GM20000 (cell line): Measurements from ENCODE around the gene RPL31.

Experiments used
- DNase-seq: peaks from one replicate; pipeline ENCODE4 v3.0.0; 2012; ENCODE audit warnings: low spot score
- CTCF ChIP-seq: IDR thresholded peaks from 2 replicates; pipeline ENCODE4 v1.5.1; 2012; ENCODE audit warnings: mild to moderate bottlenecking, control low read depth; ENCODE audit errors: extremely low read depth, missing control alignments

The RPL31 gene

GRCh38 chr2:101017371-101017770 is 15.3 kb downstream of the RPL31 start:
- TF ChIP-seq CTCF, result no peak

GRCh38 chr2:101018934-101019333 is 16.8 kb downstream of the RPL31 start:
- no peak for DNase-seq
- no peak for TF ChIP-seq CTCF

More at GRCh38 chr2:101017371-101017770, 15.3 kb downstream of the RPL31 start:
- DNase-seq, result no peak

GRCh38 chr2:101022221-101022620 is 20.1 kb downstream of the RPL31 start:
- TF ChIP-seq CTCF, result no peak
- DNase-seq, result no peak

GRCh38 chr2:101023327-101024107 is 21.4 kb downstream of the RPL31 start:
- no peak for TF ChIP-seq CTCF
- DNase-seq, result no peak

GRCh38 chr2:101025561-101025960 is 23.5 kb downstream of the RPL31 start:
- TF ChIP-seq CTCF, result no peak
- DNase-seq, result no peak

GRCh38 chr2:101026253-101026701 is 24.2 kb downstream of the RPL31 start:
- TF ChIP-seq CTCF, result no peak
- no peak for DNase-seq

GRCh38 chr2:101026923-101027469 is 24.9 kb downstream of the RPL31 start:
- no peak for DNase-seq
- TF ChIP-seq CTCF, result no peak
